Activated CD8-positive, alpha-beta memory T cell treated with anti-CD3 and anti-CD28 coated beads for 36 hours (primary cell): ENCODE measurements around the gene LZTS3. TPM values are rescaled to one million over a fixed set of nuclear protein-coding genes. Genes with fewer than 3 reads are reported as not detected.

ENCODE experiments used
- CTCF ChIA-PET: fragments of 350-600 bp; sonication (Branson Sonifier 250); formaldehyde crosslinking; loops from one replicate; lab custom pipeline; 2021; ENCODE audit warnings: antibody characterized with exemption; lab: Charles Lee
- POLR2A ChIA-PET: fragments of 350-600 bp; sonication (Branson Sonifier 250); formaldehyde crosslinking; loops from one replicate; lab custom pipeline; 2021; ENCODE audit warnings: antibody characterized with exemption; lab: Charles Lee
- total RNA-seq, 2 experiments: library from RNA; stranded (reverse); gene quantifications; one replicate each; pipeline ENCODE4 v1.2.3, GENCODE V29; 2021

LZTS3 gene
- total RNA-seq, 2 experiments from 2014 or later: 0.89 to 0.96 TPM

DNA sequence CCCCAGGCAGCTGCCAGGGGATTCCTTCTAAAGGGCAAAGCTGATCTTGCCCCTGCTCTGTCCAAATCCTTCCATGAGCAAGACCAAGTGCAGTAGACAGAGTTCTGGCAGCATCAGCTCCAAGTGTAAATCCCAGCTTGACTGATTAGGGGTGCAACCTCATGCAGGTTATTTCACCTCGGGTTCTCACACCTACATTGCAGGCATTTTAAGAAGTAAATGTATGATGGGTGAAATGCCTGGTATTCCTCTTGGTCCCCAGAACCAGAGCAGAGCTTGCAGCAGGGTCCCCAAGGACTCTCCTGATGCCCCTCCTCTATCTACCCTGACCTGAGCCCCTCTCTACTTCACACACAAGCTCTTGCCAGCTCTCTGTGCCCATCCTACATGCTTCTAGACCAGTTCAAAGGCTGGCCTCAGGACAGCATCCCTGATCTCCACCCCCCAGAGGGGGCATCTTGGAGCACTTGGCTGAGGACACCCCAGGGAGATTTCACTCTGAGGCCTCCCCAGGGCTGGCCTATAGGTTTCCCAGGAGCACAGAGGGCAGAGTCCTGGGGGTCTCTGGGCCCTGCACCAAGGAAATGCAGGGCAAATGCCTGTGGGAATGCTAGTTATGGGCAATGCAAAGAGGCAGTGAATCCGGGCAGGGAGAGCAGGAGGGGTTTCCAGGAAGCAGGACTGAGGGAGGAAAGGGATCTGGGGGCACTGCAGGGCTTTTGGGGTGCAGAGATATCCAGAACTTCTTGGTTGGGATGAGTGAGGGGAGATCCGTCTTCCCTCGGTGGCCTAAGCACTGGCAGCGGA is 1.0 kb downstream of the LZTS3 start:
- ChIA-PET CTCF (no interaction called here), POLR2A (interaction anchor here (0.6 kb wide), 1 partner anchor 721 kb away, joined by 6 read pairs; no protein-coding TSS in a partner anchor)

GRCh38 chr20:3171391-3172125 is 1.8 kb downstream of the LZTS3 start:
- CTCF ChIA-PET: interaction anchor here (0.7 kb wide), 1 partner anchor 1650 kb away, joined by 3 read pairs; no protein-coding TSS in a partner anchor
- POLR2A ChIA-PET: interaction anchor here (0.7 kb wide), 1 partner anchor 1946 kb away, joined by 9 read pairs; the partner anchor contains the start of gene RAD21L1

- ChIA-PET CTCF (interaction anchor here (0.7 to 1.2 kb wide), 2 partner anchors 11 to 21 kb away, joined by 3 to 5 read pairs; no protein-coding TSS in a partner anchor), POLR2A (interaction anchor here (0.7 kb wide), 1 partner anchor 9 kb away, joined by 3 read pairs; no protein-coding TSS in a partner anchor)
Measured at GRCh38 chr20:3168829-3169590, 4.3 kb downstream of the LZTS3 start.

DNA sequence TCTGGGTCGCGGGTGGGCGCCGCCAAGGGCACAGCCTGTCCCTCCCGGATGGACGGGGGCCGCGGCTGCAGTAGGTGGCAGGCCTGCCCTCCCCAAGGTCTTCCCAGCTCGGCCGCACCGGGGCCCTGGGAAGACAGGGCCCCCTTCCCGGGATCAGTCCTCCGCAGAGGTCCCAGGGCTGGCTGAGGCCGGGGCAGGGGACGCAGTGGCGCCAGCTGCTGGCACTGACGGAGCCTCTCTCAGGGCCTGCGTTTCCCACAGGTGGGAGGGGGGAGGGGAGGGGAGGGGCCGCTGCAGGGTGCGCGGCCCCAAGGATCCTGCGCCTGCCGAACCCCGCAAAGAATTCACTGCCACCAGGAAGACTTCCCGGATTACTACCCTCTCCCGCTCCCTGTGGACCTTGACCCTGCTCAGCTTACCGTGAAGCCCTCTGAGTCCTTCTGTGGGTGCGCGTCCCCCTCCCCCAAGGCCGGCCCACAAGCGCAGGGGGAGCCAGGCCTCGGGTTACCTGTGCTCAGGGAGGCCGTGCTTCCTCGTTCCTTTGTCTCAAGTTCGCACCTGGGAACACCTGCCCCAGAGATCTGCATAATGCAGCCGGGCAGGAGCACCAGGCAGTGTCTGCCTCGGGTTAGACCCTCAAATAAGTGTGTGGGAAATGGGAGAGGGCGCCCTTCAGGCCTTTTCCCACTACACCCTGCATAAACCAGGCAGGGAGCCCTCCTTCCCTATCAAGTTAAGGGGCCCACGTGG is 5.1 kb downstream of the LZTS3 start:
- ChIA-PET CTCF (no interaction called here), POLR2A (no interaction called here)

DNA sequence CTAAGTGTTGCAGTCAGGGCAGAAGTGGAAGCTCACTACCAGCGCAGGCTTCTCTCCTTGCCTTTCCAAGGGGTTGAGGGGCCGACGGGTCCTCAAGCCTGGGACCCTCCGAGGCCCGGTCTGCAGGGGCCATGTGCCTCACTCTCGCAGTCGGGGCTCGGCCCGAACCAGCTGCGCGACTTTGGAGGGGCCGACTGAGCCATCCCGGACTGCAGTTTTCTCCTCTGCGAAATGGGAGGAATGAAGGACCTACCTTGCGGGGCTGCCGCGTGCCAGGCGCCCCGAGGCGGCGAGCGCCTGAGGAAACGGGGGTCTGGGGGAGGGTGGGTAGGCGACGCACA is 5.6 kb downstream of the LZTS3 start:
- ChIA-PET CTCF (no interaction called here), POLR2A (no interaction called here)

GRCh38 chr20:3166913-3167342 is 6.4 kb downstream of the LZTS3 start:
- POLR2A ChIA-PET: no interaction called here
- CTCF ChIA-PET: no interaction called here

DNA sequence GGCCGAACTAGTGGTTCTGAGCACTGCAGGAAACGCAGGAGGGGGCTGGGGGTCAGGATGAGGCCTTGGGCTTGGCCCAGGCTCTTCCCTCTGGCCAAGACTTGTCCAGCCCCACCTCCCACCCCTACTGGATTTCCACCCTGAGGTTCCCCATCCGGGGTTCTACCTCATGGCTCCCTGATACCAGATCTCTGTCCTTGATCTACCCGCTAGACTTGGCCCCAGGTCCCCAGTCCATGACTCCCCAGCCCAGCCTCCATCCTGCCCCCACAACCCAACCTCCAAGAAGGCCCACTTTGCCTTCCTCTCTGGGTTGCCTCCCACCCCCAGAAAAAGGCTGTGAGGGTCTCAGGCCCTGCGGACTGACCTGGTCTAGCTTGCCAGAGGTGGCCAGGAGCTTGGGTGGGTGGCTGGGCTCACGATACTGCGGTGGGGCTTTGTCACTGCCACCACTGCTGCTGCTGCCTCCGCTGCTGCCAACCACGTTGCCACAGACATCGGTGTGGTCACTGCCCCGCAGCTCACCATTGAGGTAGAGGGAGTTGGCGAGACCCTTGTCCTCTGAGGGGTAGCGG is 6.9 kb downstream of the LZTS3 start:
- POLR2A ChIA-PET: no interaction called here
- CTCF ChIA-PET: no interaction called here

DNA sequence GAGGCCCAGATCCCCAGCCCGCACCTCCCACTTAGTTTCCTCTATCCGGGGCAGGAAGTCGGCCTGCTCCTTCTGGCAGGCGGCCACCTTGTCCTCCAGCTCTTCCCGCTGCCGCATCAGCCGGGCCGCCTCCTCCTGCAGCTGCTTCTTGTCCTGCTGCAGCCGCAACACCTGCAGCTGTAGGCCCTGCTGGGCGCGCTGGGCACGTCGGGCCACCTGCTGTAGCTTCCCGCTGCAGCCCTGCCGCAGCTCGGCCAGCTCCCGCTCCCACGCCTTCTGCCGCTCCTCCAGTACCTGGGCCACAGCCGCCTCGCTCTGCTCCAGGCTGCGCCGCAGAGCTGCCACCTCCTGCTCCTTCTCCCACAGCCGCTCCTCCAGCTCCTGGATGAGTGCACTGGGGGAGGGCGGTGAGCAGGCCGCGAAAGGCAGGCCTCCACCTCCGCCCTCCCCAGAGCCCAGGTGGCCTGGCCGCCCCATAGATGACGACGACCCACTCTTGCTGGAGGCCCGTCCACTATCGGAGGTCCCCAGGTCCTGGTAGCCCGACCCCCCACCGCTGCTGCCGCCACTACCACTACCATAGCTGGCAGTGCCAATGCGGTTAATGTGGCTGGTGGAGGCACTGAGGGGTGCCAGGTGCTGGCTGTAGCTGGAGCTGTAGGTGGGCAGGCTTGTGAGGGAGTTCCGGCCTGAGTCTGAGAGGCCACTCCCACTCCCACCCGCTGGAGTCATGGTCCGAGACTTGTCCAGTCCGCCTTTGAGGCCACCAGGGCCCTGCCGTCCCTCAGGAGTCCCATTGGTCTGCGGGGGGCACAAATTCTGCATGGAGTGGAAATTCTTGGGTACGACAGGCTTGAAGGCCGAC is 7.6 kb downstream of the LZTS3 start:
- ChIA-PET CTCF (no interaction called here), POLR2A (no interaction called here)

DNA sequence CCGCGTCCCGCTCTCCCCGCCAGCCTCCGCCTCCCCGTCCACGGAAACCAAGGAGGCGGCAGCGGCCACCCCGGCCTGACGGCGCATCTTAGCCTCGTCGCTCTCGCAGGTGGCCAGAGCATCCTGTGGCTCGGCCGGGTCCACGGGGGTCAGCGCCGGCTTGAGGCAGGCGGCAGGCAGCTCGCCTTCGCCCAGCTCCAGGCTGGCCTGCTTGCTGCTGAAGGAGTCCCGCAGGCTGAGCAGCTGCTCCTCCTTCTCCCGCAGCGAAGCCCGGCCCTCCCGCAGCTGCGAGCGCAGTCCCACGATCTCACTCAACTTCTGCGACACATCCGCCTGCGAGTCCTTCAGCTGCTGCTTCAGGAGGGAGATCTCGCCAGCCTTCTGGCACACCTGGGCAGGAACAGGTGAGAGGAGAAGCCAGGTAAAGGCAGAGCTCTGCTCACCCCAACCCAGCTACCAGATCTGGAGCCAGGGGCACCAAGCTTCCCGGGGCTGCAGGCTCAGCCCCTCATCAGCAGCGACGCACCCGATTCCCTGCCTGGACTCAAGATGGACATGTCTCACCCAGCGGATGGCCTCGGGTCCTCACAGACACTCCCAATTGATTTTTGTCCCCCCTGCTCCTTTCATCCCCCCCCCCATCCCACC is 8.5 kb downstream of the LZTS3 start:
- ChIA-PET CTCF (interaction anchor here (0.6 kb wide), 1 partner anchor 491 kb away, joined by 3 read pairs; no protein-coding TSS in a partner anchor), POLR2A (no interaction called here)

- ChIA-PET POLR2A (no interaction called here), CTCF (interaction anchor here (0.6 kb wide), 1 partner anchor 491 kb away, joined by 3 read pairs; no protein-coding TSS in a partner anchor)
Measured at GRCh38 chr20:3164043-3164762, 9.1 kb downstream of the LZTS3 start.

GRCh38 chr20:3163099-3164042 is 10.0 kb downstream of the LZTS3 start:
- ChIA-PET CTCF (no interaction called here), POLR2A (no interaction called here)

DNA sequence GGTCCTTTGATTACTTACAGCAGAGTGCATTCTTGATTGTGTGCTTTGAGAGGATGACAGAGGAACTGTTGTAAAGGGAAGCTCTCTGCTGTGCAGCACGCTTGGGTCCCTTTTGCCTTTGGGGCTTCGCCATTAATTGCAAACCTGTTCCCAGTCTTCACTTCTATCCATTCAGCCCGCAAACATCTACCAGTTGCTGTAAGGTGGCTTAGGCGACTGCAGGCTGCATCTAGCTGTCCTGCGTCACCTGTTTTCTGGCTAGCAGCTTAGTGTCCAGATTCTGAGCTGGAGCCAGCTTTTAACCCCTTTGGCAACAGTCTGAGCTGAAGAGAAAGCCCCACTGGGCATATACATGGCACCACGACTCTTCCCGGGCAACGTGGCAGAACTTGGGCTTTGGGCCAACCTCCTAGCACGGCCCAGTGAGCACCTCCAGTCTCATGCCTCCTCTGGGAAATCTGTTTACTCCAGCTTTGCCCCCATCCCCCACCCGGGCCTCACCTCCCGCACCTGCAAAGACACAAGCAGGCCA is 11.2 kb downstream of the LZTS3 start:
- CTCF ChIA-PET: no interaction called here
- POLR2A ChIA-PET: no interaction called here

GRCh38 chr20:3161316-3162079 is 11.9 kb downstream of the LZTS3 start:
- POLR2A ChIA-PET: interaction anchor here (0.5 kb wide), 1 partner anchor 46 kb away, joined by 5 read pairs; no protein-coding TSS in a partner anchor
- CTCF ChIA-PET: interaction anchor here (0.7 to 1.0 kb wide), 2 partner anchors 91 to 108 kb away, joined by 3 to 4 read pairs; no protein-coding TSS in a partner anchor

GRCh38 chr20:3160418-3160817 is 12.9 kb downstream of the LZTS3 start:
- POLR2A ChIA-PET: interaction anchor here (0.6 to 1.1 kb wide), 3 partner anchors 9 to 243 kb away, joined by 3 to 8 read pairs (median 6); no protein-coding TSS in a partner anchor
- CTCF ChIA-PET: interaction anchor here (0.7 kb wide), 1 partner anchor 107 kb away, joined by 3 read pairs; no protein-coding TSS in a partner anchor
